Measurements from ENCODE around the gene MYO15B.
"Not testable (repeated sequence)": the region's sequence is repeated elsewhere in the genome, so short reads cannot be mapped to it uniquely, and the experiment has no call there.

Gene MYO15B

GRCh38 chr17:75576661-75577060, 10.9 kb upstream of the MYO15B start:
- DNase-seq, result no peak

- peak; percentile 37 to 53 for DNase-seq
Measured at GRCh38 chr17:75581121-75581725, 6.4 kb upstream of the MYO15B start.

- DNase-seq, result not testable (repeated sequence)
Measured at GRCh38 chr17:75583197-75583596, 4.4 kb upstream of the MYO15B start.

- DNase-seq, result no peak
Measured at GRCh38 chr17:75584849-75585175, 2.8 kb upstream of the MYO15B start.

- no peak for DNase-seq
Measured at GRCh38 chr17:75588596-75589011, 1.0 kb downstream of the MYO15B start.

- DNase-seq, result peak; percentile 97 to 99
Measured at GRCh38 chr17:75589012-75589918, 1.7 kb downstream of the MYO15B start.

- no peak for DNase-seq
Measured at GRCh38 chr17:75589919-75590303, 2.3 kb downstream of the MYO15B start.

- DNase-seq, result no peak
Measured at GRCh38 chr17:75590314-75590761, 2.7 kb downstream of the MYO15B start.

- no peak for DNase-seq
Measured at GRCh38 chr17:75590849-75591721, 3.5 kb downstream of the MYO15B start.

- no peak for DNase-seq
Measured at GRCh38 chr17:75591722-75592302, 4.2 kb downstream of the MYO15B start.

GRCh38 chr17:75592348-75593020, 4.9 kb downstream of the MYO15B start:
- DNase-seq, result no peak

- DNase-seq, result not testable (repeated sequence)
Measured at GRCh38 chr17:75593430-75593829, 5.8 kb downstream of the MYO15B start.

- DNase-seq, result no peak
Measured at GRCh38 chr17:75594499-75595283, 7.1 kb downstream of the MYO15B start.

GRCh38 chr17:75595284-75595919, 7.8 kb downstream of the MYO15B start:
- no peak for DNase-seq

- no peak for DNase-seq
Measured at GRCh38 chr17:75595920-75596313, 8.3 kb downstream of the MYO15B start.

GRCh38 chr17:75596320-75597087, 8.9 kb downstream of the MYO15B start:
- DNase-seq, result no peak

- peak; percentile 63 to 69 for DNase-seq
Measured at GRCh38 chr17:75601057-75601987, 13.7 kb downstream of the MYO15B start.

- no peak for DNase-seq
Measured at GRCh38 chr17:75602644-75603043, 15.0 kb downstream of the MYO15B start.

GRCh38 chr17:75603123-75603522, 15.5 kb downstream of the MYO15B start:
- DNase-seq, result no peak
